Measurements from ENCODE around the gene FADS6.

DNA sequence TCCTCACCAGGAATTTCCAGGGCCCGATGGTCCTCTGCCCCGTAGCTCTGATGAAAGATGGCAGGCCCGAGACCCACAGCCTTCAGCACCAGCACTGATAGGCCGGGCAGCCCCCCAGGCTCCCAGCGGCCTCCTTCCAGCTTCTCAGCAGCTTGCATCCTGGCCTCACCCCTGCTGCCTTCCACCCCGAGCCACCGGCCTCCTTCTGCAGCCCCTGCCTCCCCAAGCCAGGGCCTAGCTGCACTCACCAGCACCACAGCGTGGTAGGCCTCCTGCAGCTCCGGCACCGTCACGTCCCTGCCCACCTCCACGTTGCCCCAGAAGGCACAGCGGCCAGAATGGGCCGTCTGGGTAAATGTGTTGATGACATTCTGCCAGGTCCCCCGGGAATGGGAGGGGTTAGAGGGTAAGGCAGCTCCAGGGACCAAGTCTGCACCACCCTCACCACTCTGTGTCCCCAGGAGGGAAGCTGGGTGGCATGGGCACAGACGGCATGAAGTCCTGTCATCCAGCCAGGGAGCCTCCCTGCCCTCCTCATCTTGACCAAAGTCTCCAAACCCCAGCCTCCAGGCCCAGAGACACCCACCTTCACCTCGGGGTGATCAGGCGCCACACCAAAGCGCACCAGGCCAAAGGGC lies 27.1 kb downstream of the FADS6 start:
- no peak for TF ChIP-seq POLR2A (IDR thresholded peaks at IDR 0.05; ENCODE audit: low read depth, low read length)
- TF ChIP-seq, protein P1, sequence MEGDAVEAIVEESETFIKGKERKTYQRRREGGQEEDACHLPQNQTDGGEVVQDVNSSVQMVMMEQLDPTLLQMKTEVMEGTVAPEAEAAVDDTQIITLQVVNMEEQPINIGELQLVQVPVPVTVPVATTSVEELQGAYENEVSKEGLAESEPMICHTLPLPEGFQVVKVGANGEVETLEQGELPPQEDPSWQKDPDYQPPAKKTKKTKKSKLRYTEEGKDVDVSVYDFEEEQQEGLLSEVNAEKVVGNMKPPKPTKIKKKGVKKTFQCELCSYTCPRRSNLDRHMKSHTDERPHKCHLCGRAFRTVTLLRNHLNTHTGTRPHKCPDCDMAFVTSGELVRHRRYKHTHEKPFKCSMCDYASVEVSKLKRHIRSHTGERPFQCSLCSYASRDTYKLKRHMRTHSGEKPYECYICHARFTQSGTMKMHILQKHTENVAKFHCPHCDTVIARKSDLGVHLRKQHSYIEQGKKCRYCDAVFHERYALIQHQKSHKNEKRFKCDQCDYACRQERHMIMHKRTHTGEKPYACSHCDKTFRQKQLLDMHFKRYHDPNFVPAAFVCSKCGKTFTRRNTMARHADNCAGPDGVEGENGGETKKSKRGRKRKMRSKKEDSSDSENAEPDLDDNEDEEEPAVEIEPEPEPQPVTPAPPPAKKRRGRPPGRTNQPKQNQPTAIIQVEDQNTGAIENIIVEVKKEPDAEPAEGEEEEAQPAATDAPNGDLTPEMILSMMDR (IDR thresholded peaks at IDR 0.05; ENCODE audit: extremely low read depth in 1 of 2, insufficient read depth in 1 of 2, low read depth in 1 of 2, low read length in 2 of 2) = no peak

Measured in endothelial cell of umbilical vein (primary cell).